GM06990 (cell line): ENCODE measurements around the gene ALKBH4.

Experiments
- DNase-seq: peaks from one replicate; pipeline ENCODE4 v3.0.0-alpha.2; 2011; ENCODE audit not compliant: insufficient read length; ENCODE audit errors: extremely low read depth
- H3K27me3 ChIP-seq: replicated peaks from 2 replicates; pipeline ENCODE4 v1.6.0; 2011; ENCODE audit warnings: low read length; ENCODE audit not compliant: control insufficient read depth, insufficient read depth
- H3K36me3 ChIP-seq: 2 replicates; pipeline ENCODE4 v1.5.1; 2011; ENCODE audit warnings: low read length; ENCODE audit not compliant: control insufficient read depth, insufficient read depth
- H3K4me3 ChIP-seq: replicated peaks from 2 replicates; pipeline ENCODE4 v1.5.1; 2011; ENCODE audit warnings: low read depth, mild to moderate bottlenecking, control low read depth, low read length
- TF ChIP-seq, protein P1 (sequence below): IDR thresholded peaks from 2 replicates; pipeline ENCODE4 v1.5.1; 2011; ENCODE audit warnings: low read length, control low read depth, mild to moderate bottlenecking, inconsistent platforms; ENCODE audit not compliant: insufficient read depth, poor library complexity, severe bottlenecking

The ALKBH4 gene

GRCh38 chr7:102468478-102469350 lies 4.1 kb upstream of the ALKBH4 start:
- peak; percentile 15 for DNase-seq
- no peak overlapping the region for H3K4me3 ChIP-seq
- H3K36me3 ChIP-seq, result peaks cover 27% of the 10 kb centered on the region
- H3K27me3 ChIP-seq, result no peaks in the 10 kb centered on the region
- TF ChIP-seq, protein P1, sequence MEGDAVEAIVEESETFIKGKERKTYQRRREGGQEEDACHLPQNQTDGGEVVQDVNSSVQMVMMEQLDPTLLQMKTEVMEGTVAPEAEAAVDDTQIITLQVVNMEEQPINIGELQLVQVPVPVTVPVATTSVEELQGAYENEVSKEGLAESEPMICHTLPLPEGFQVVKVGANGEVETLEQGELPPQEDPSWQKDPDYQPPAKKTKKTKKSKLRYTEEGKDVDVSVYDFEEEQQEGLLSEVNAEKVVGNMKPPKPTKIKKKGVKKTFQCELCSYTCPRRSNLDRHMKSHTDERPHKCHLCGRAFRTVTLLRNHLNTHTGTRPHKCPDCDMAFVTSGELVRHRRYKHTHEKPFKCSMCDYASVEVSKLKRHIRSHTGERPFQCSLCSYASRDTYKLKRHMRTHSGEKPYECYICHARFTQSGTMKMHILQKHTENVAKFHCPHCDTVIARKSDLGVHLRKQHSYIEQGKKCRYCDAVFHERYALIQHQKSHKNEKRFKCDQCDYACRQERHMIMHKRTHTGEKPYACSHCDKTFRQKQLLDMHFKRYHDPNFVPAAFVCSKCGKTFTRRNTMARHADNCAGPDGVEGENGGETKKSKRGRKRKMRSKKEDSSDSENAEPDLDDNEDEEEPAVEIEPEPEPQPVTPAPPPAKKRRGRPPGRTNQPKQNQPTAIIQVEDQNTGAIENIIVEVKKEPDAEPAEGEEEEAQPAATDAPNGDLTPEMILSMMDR, result no peak

- Histone ChIP-seq H3K27me3 (no peaks in the 10 kb centered on the region), H3K36me3 (peaks cover 25% of the 10 kb centered on the region), H3K4me3 (no peak overlapping the region)
- DNase-seq, result peak; percentile 11
- TF ChIP-seq, protein P1, result no peak
Measured at GRCh38 chr7:102467581-102468477, 3.2 kb upstream of the ALKBH4 start.

DNA sequence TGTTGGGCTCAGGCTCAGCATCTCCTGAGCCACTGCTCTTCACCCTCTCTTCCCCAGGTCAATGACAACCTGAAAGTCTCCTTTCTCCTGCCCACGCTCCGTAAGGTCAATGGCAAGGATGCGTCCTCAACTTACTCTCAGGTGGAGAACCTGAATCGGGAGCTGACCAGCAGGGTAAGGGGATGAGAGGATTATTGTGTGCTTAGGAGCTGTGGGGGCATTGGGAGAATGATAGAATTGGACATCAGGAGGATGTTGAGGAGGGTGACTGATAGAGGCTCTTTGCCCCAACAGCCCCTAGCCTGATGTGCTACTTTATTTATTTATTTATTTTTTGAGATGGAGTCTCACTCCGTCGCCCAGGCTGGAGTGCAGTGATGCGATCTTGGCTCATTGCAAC lies 1.4 kb upstream of the ALKBH4 start:
- Histone ChIP-seq H3K36me3 (peaks cover 18% of the 10 kb centered on the region), H3K4me3 (peak overlapping the region; percentile 85), H3K27me3 (no peaks in the 10 kb centered on the region)
- no peak for DNase-seq
- TF ChIP-seq, protein P1, result no peak

DNA sequence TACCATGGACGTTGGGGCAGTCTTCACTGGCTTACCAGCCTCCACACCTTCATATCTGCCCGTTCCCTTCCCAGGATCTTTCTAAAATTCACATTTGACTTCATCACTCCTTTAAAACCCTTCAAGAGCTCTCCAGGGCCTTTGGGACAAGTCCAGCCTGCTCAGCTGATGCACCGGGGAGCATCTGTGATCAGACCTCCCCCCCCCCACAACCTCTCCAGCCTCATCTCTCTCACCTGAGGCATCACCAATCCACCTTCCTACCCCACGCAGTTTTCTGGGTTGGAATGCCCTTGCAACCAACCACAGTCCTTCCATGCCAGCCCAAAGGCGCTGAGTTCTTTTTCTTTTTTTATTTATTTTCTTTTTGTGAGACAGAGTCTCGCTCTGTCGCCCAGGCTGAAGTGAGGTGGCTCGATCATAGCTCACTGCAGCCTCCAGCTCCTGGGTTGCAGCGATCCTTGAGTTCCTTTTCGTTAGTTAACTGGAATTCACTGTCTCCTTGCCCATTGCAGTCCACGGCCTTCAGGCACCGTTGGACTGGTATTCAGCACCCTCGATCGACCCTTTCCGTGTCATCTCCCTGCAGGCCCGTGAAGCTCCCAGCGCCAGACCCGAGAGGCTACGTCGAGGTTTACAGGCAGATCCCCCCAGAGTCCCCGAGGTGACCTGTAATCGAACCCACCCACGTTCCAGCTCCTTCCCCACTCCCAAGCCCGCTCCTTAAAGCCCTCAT lies 654 bp downstream of the ALKBH4 start:
- H3K4me3 ChIP-seq, result peak overlapping the region; percentile 85
- no peaks in the 10 kb centered on the region for H3K27me3 ChIP-seq
- H3K36me3 ChIP-seq, result peaks cover 16% of the 10 kb centered on the region
- no peak for DNase-seq
- TF ChIP-seq, protein P1, result no peak

- Histone ChIP-seq H3K4me3 (no peak overlapping the region), H3K27me3 (no peaks in the 10 kb centered on the region), H3K36me3 (peaks cover 9% of the 10 kb centered on the region)
- no peak for DNase-seq
- TF ChIP-seq, protein P1, result no peak
Measured at GRCh38 chr7:102460467-102460866, 4.2 kb downstream of the ALKBH4 start.
